HG03045 (cell line): ENCODE results near the gene RASSF8.

Experiments used
- ATAC-seq: cut with Tn5 transposase; IDR thresholded peaks from one replicate; pipeline ENCODE4 v1.9.1; 2021; ENCODE audit warnings: mild to moderate bottlenecking, moderate library complexity; ENCODE audit not compliant: unreplicated experiment

RASSF8 gene

DNA sequence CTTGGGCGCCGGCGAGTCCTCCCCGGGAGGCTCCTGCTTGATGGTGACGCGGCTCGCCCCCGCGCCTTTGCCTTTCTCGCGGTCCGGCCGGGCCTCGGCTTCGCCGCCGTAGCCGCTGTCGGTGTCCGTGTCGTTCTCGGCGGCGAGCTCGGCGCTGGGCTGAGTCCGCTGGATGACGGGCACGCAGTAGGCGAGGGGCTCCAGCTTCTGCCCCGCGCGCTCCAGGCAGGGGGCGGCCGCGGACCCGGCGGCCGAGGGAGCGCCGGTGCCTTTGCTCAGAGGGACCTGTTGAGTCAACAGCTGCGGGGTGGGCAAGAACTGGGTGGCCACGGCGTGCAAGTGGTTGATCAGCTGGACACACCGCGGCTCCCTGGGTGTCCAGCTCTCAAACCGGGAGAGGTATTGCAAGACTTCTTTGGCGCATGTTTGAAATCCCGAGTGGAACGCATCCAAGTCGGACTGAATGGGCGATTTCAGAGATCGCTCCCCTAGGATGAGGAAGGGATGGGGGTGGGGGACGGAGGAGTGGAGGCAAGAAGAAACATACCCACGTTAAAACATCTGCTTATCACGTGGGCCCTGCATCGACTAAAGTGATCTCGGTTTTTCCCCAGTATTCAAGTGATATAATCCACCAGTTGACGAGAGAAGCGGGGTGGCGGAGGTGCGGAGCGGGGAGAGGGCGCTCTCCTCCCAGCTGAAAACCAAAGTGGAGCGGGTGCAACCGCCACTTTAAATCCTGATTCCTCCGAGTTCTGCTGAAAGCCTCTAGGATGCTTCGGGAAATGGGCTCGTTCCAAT is 164.4 kb downstream of the RASSF8 start:
- ATAC-seq: peak; percentile 22

DNA sequence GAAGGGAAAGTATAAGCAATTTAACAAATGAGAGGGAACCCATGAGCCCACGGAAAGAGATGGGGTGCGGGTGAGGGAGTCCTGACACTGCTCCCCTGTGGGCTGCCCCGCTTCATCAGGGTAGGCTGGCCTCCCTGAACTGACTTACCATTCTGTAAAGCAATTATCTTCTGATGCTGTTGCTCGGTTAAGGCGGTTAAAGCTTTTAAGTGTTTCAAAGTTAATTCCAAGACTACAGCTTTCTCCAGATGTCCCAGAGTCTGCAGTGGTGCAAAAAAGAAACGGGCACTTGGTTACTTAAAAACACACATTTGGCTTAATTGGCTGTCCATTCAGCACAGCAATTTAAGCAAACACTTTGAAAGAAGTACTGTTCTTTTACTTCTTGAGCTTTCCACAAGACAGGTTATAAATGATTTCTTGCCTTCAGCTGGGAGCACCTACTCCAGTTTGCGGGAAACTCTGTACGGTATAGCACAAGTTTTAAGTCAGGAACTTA is 165.0 kb downstream of the RASSF8 start:
- no peak for ATAC-seq

DNA sequence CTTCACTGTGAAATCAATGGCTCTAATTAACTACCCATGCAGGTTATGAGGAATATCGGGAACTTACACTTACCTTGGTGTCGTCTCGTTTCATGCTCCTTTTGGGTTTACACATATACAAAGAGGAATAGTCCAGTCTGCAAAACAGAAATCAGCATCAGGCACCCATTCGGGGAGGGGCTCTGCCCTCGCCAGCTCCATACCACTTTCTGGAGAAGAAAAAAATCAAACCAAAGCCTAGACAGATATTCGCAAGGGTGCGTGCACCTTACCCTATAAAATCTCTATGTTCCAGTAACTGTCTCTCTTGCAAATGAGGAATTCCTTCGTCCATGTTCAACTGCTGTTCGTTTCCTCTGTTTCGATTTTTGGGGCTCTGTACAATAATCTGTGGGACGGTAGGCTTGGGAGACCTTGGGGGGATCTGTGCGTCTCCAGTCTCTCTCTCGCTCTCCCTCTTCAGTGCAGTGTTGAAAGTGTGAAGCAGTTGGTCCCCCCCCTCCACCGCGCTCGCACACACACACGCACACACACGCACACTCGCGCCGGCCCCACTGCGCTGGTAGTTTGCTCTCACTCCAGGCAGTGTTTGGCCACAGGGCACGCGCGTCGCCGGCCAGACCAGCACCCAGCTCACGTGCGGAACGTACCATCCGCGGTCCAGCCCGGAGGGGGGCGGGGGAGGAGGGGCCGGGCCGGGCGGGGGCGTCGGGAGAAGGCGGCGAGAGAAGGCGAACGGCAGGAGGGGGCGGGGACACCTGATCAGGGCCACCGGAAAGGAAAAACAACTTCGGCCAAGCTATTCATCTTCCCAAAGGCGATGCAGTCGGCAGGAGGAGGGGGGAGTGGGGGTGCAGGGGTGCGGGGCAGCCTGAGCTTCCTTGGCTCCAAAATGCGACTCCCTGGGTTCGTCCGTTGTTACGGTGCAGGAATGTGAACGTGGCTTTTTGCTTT is 166.2 kb downstream of the RASSF8 start, which contains the start of gene BHLHE41:
BHLHE41 (minus strand) TSS at position 592 of the 954 bp plus-strand sequence; CDS start at position 334, 258 bp downstream.
- ATAC-seq: no peak

DNA sequence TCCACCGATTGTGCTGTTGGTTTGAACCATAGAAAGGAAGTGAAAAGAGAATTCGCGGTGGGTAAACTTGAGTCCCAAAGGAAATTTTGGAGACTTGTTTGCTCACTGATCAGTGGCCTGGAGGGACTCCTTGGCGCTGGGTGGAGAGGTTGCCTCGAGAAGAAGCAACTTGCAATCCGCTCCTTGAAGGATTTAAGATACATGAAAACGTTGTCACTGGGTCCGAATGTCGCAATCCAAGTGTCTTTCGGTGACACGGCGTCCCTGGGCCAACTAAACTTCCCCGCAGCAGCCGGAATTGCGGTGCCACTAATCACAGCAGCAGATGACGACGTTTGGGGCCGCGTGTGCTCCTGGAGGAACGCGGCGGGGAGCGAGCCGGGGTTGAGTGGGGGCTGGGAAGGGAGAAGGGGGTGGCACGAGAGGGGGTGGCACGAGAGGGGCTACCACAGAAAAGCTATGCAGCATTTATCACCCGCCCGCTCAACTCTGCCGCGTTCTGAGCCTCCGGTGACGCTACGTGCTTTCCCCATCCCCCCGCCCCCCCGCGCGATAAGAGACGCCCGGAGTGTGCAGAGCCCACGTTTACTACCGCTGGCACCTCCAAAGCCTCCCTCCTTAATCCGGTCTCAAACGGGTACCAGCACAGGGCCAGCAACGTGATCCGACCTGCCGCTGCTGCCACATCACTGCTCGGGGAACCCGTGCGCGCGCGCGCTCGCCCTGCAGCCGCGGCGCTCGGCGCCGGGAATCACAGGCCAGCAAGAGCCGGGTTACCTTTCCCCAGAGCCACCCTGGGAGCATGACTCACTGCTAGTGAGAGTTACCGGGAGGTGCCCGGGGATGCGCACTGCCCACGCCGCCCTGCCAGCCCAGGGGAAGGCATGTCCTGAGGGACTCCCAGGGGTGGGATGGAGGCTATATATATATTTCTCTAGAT is 167.2 kb downstream of the RASSF8 start:
- peak; percentile 45 for ATAC-seq

DNA sequence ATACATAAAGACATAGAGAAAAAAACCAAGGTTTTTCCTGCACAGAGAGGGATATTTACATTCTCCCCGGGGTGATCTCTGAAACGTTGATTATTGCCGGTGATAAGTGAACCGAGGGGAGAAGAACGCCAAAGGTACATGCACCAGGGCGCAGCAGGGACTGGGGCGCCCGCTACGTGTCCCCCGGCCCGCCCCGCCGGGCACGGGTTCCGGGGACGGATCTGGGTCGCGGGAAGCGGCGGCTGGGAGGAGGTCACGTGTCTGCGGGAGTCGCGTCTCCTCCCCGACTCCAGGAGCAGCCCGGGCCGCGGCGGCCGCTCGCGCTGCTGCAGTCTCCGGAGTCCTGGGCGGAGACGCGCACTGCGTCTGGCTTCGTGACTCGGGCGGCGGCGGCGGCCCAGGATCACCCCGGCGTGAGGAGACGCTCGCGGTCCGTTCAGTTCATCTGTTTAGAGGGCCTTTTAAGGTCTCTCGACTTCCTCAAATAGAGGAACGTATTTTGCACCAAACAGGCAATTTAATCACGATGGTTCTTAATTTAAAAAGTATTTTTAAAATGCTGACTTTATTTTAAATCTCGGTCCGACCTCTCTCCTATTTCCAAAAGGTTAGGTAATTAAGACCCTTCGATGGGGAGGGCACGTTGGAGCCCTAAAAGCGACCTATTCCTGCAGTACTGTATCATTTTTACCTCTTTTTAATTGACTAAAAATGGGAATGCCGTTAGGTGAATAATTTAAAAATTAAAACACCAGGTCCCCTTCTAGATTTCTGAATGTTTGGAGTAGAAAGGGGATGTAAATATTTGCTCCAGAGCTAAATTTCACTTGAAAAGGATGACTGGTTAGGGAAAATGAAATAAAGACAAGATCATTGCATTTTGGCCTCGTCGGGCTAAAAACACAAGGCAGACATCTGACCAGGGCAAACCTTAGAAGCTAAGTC is 168.1 kb downstream of the RASSF8 start:
- peak; percentile 40 for ATAC-seq

GRCh38 chr12:26127404-26127803 is 168.9 kb downstream of the RASSF8 start:
- no peak for ATAC-seq

DNA sequence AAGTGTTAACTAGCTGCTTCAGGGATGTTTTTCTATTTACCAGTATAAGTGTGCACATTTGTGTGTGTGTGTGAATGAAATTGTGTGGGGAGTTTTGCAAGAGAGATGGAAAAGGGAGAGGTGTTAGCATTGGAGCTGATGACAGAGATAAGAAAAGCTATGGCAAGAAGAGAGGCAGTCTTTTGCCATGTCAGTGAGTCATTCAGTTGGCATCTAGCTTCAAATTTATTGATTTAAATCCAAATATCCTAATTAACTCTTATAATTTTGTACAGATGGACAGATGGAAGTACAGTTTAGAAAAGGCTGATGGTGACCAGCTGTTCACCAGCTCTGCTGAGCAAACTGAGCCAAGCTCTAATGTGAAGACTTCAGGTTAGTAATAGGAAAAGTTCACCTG is 169.7 kb downstream of the RASSF8 start:
- ATAC-seq: no peak
